Measurements from ENCODE around the gene MAGIX. TPM values are rescaled to one million over a fixed set of nuclear protein-coding genes. Genes with fewer than 3 reads are reported as not detected.

The MAGIX gene
- total RNA-seq, 2 donors from 2014 or later: 16.0 to 16.6 TPM

DNA sequence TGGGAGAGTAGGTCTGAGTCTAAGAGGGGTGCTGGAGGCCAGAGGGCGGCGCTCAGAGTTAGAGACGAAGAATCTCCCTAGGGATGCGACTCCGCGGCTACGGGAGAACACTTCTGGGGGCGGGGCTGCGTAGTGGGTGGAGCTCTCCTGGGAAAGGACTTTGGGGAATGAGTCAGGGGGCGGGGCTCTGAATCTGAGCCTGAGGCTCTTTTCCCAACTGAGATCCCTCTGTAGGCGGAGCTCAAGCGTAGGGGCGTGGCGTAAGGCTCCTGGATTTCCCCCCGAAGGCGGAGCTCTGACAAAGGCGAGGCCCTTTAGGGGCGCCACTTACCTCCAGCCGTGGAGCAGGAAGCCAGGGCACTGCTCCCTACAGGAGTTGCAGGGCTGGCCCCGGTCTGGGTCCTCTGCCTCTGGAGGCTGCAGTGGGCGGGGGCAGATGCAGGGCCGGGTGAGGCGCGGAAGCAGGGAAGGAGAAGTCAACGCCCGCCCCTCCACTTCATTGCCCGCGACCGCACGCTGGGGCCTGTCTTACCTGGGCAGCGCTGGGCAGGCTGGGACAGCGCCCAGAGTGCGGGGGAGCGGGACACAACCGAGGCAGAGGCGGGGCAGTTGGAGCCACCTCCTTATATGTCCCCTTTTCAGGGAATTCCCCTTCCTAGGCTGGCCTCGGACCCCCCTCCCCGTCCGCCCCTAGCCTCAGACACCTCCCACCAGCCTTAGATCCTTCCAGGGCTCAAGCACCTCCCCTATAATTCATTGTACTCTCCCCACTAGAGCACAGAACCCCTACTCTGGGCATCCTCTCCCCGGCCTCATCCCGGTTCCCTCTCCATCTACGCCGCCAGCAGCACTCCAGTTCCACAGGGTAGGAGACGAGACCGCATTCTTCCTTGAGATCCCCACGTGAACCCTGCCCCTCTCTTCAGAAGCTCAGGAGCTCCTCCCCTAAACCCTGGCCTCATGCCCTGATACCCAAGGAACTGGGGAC lies 22.0 kb downstream of the MAGIX start:
- peak overlapping the region; percentile 30 to 41 for H3K4me3 ChIP-seq
- peak overlapping the region; percentile 74 to 80 for H3K27ac ChIP-seq
- H3K36me3 ChIP-seq: no peaks in the 10 kb centered on the region
- TF ChIP-seq POLR2AphosphoS5 (IDR thresholded peaks at IDR 0.05) (peak; percentile 83), CTCF (IDR thresholded peaks at IDR 0.05) (peak in 2 of 4 experiments; percentile 4 to 26), POLR2A (IDR thresholded peaks at IDR 0.05) (peak; percentile 80)
- intact Hi-C loops (cut with DNase I): no loop called here
- H3K27me3 ChIP-seq (replicated peaks; ENCODE audit: insufficient read depth): no peaks in the 10 kb centered on the region
- no peaks in the 10 kb centered on the region for H3K9me3 ChIP-seq
- peak; percentile 90 for DNase-seq (ENCODE audit: low spot score)
- WGBS: 7% methylated on average over 37 of the region's 46 CpGs
- H3K4me1 ChIP-seq (replicated peaks): no peaks in the 10 kb centered on the region

- WGBS: 5% methylated on average over 26 of the region's 62 CpGs
- H3K9me3 ChIP-seq: no peaks in the 10 kb centered on the region
- peak within 1 kb of the TSS; percentile 40 to 41 for H3K4me3 ChIP-seq
- H3K27me3 ChIP-seq (replicated peaks; ENCODE audit: insufficient read depth): no peaks in the 10 kb centered on the region
- TF ChIP-seq POLR2A (IDR thresholded peaks at IDR 0.05) (peak; percentile 85), CTCF (IDR thresholded peaks at IDR 0.05) (peak in 3 of 4 experiments; percentile 48 to 65 (median 56)), POLR2AphosphoS5 (IDR thresholded peaks at IDR 0.05) (peak; percentile 79)
- DNase-seq (ENCODE audit: low spot score): peak; percentile 80
- H3K4me1 ChIP-seq (replicated peaks): no peaks in the 10 kb centered on the region
- H3K27ac ChIP-seq: peak within 1 kb of the TSS; percentile 75 to 80
- no peaks in the 10 kb centered on the region for H3K36me3 ChIP-seq
- intact Hi-C loops (cut with DNase I): no loop called here
Measured at GRCh38 chrX:49186125-49187027, 23.8 kb downstream of the MAGIX start, which contains the start of gene PRICKLE3. PRICKLE3 (minus strand) TSS chrX:49186373; CDS start chrX:49186297, 76 bp downstream.

DNA sequence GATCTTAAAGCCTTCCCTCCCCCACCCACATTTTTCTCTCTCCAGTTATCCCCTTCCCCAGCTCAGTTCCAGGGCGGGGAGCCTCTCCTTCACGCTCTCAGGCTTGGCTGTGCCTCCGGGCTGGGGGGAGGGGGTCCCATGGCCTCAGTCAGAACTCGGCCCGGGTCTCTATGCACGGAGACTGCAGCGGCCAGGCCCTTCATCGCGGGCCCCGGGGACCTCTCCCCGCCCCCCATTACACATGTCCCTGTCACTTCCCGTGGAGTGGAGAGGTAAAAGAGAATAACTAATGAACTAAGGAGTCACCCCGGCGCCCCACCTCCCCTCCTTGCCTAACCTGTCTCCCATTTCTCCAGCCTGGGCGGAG lies 24.5 kb downstream of the MAGIX start:
- H3K27ac ChIP-seq: peak overlapping the region; percentile 75 to 80
- H3K4me1 ChIP-seq (replicated peaks): no peaks in the 10 kb centered on the region
- 46% methylated on average over 14 of the region's 15 CpGs for WGBS
- no peaks in the 10 kb centered on the region for H3K27me3 ChIP-seq (replicated peaks; ENCODE audit: insufficient read depth)
- H3K9me3 ChIP-seq: no peaks in the 10 kb centered on the region
- DNase-seq (ENCODE audit: low spot score): no peak
- intact Hi-C loops (cut with DNase I): no loop called here
- no peak overlapping the region for H3K4me3 ChIP-seq
- no peak for TF ChIP-seq POLR2A (IDR thresholded peaks at IDR 0.05)
- no peaks in the 10 kb centered on the region for H3K36me3 ChIP-seq

DNA sequence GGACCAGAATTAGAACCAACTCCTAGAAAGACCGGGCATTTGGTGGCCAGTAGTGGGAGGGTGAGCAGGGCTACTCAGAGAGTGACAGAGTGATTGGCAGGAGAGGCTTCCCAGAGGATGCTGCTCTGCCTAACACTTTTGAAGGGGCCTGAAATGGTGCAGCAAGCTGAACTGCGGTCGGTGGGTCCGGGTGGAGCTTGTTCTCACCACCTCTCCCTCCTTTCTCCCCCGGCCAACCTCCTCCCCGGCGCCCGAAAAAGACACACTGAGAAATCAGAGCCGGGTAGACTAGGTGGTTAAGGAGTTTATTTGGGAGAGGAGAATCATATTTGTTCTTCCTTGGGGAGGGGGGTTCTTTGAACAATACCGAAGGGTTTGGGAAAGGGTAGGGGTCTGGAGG lies 25.0 kb downstream of the MAGIX start:
- 67% methylated on average over 10 of the region's 10 CpGs for WGBS
- Histone ChIP-seq H3K4me3 (no peak overlapping the region), H3K4me1 (replicated peaks) (no peaks in the 10 kb centered on the region), H3K9me3 (no peaks in the 10 kb centered on the region), H3K36me3 (no peaks in the 10 kb centered on the region), H3K27ac (no peak overlapping the region), H3K27me3 (replicated peaks; ENCODE audit: insufficient read depth) (no peaks in the 10 kb centered on the region)
- no peak for DNase-seq (ENCODE audit: low spot score)
- intact Hi-C loops (cut with DNase I): no loop called here
- TF ChIP-seq CTCF (IDR thresholded peaks at IDR 0.05): no peak
- no peak for TF ChIP-seq POLR2AphosphoS5 (IDR thresholded peaks at IDR 0.05)
- TF ChIP-seq POLR2A (IDR thresholded peaks at IDR 0.05): no peak

Measured in prostate gland (tissue), 2 donors.